Sigmoid colon (tissue), 4 donors: ENCODE data around the gene FSTL4.

Source experiments
- EP300 ChIP-seq, 4 donors: sonication (generic); formaldehyde crosslinking; IDR thresholded peaks; one replicate each; pipeline ENCODE4 v1.6.1; 2017; ENCODE audit warnings: antibody characterized with exemption in 4 of 4
- TF ChIP-seq, protein P1 (sequence below), 4 experiments: fragments of 450-650 bp in 3 of 4; fragments of 200-600 bp in 1 of 4; IDR thresholded peaks; one replicate each; pipeline ENCODE4 v1.5.1; 2016 to 2019; ENCODE audit warnings: antibody characterized with exemption in 4 of 4, mild to moderate bottlenecking in 3 of 4, moderate library complexity in 2 of 4

DNA sequence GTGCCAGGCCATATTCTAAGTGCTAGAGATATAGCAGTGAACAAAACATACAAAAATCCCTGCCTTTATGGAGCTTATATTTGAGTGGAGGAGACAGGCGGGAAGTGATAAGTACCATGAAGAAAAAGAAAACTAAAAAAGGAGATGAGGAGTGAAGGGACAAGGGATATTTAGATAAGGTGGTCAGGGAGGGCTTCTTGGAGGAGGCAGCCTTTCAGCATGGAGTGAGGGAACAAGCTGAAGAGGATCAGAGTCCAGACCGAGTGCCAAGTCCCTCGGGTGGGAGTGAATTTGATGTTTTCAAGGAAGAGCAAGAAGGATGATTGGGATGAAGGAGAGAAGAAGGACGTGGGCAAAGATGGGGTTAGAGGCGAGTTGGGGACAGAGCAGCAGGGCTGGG is 190.5 kb downstream of the FSTL4 start:
- no peak for TF ChIP-seq EP300 (IDR thresholded peaks at IDR 0.05)
- TF ChIP-seq, protein P1, sequence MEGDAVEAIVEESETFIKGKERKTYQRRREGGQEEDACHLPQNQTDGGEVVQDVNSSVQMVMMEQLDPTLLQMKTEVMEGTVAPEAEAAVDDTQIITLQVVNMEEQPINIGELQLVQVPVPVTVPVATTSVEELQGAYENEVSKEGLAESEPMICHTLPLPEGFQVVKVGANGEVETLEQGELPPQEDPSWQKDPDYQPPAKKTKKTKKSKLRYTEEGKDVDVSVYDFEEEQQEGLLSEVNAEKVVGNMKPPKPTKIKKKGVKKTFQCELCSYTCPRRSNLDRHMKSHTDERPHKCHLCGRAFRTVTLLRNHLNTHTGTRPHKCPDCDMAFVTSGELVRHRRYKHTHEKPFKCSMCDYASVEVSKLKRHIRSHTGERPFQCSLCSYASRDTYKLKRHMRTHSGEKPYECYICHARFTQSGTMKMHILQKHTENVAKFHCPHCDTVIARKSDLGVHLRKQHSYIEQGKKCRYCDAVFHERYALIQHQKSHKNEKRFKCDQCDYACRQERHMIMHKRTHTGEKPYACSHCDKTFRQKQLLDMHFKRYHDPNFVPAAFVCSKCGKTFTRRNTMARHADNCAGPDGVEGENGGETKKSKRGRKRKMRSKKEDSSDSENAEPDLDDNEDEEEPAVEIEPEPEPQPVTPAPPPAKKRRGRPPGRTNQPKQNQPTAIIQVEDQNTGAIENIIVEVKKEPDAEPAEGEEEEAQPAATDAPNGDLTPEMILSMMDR (IDR thresholded peaks at IDR 0.05): no peak
